Spleen (tissue), 7 donors: ENCODE data around the gene TPPP.
"Not testable (repeated sequence)": the region's sequence is repeated elsewhere in the genome, so short reads cannot be mapped to it uniquely, and the experiment has no call there.

Experiments
- POLR2A ChIP-seq, 3 donors: fragments of 450-650 bp; IDR thresholded peaks; one replicate each; pipeline ENCODE4 v1.5.1; 2017; ENCODE audit warnings: antibody characterized with exemption in 3 of 3, mild to moderate bottlenecking in 1 of 3
- POLR2AphosphoS5 ChIP-seq, 3 donors: sonication (generic); formaldehyde crosslinking; IDR thresholded peaks; one replicate each; pipeline ENCODE4 v1.5.1; 2017; ENCODE audit warnings: antibody characterized with exemption in 3 of 3
- TF ChIP-seq, protein P1 (sequence below), 11 experiments: fragments of 200-600 bp in 7 of 11; fragments of 450-650 bp in 4 of 11; sonication (generic) in 4 of 11; IDR thresholded peaks in 8 of 11; conservative IDR thresholded peaks in 3 of 11; 1 replicate in 7 of 11; 2 replicates in 4 of 11; pipeline versions ENCODE4 v1.4.0 to v1.8.0; 2016 to 2021; ENCODE audit warnings: antibody characterized with exemption in 11 of 11, inconsistent platforms in 4 of 11, mild to moderate bottlenecking in 1 of 11
- donor health status: DM: no; HTN: no; CAD: no; lungs with moderate emphysema.
- donor health status: DM: no; HTN: no; CAD: no.
- donor health status: DM: no; HTN: no; CAD: no.

GRCh38 chr5:734145-734544 lies 41.0 kb upstream of the TPPP start:
- TF ChIP-seq, protein P1, sequence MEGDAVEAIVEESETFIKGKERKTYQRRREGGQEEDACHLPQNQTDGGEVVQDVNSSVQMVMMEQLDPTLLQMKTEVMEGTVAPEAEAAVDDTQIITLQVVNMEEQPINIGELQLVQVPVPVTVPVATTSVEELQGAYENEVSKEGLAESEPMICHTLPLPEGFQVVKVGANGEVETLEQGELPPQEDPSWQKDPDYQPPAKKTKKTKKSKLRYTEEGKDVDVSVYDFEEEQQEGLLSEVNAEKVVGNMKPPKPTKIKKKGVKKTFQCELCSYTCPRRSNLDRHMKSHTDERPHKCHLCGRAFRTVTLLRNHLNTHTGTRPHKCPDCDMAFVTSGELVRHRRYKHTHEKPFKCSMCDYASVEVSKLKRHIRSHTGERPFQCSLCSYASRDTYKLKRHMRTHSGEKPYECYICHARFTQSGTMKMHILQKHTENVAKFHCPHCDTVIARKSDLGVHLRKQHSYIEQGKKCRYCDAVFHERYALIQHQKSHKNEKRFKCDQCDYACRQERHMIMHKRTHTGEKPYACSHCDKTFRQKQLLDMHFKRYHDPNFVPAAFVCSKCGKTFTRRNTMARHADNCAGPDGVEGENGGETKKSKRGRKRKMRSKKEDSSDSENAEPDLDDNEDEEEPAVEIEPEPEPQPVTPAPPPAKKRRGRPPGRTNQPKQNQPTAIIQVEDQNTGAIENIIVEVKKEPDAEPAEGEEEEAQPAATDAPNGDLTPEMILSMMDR (IDR thresholded peaks at IDR 0.05 in 8 of 11, conservative IDR thresholded peaks at IDR 0.05 in 3 of 11) = not testable (repeated sequence)
- not testable (repeated sequence) for TF ChIP-seq POLR2A, POLR2AphosphoS5 (IDR thresholded peaks at IDR 0.05)
